Fibroblast of gingiva (primary cell): ENCODE measurements around the gene GNB5.
A peak's percentile ranks its signal among the peaks of the same experiment; 100 is the strongest.
"Not testable (repeated sequence)": the region's sequence is repeated elsewhere in the genome, so short reads cannot be mapped to it uniquely, and the experiment has no call there.

Source experiments
- DNase-seq: peaks from one replicate; pipeline ENCODE4 v3.0.0-alpha.2; 2011; ENCODE audit warnings: low read depth

GNB5 gene

GRCh38 chr15:52206446-52206845 lies 15.3 kb upstream of the GNB5 start:
- peak; percentile 23 for DNase-seq

- no peak for DNase-seq
Measured at GRCh38 chr15:52204657-52205056, 13.5 kb upstream of the GNB5 start.

GRCh38 chr15:52200831-52201365 lies 9.7 kb upstream of the GNB5 start:
- DNase-seq, result no peak

- DNase-seq, result no peak
Measured at GRCh38 chr15:52199271-52199670, 8.1 kb upstream of the GNB5 start.

- no peak for DNase-seq
Measured at GRCh38 chr15:52196891-52197290, 5.7 kb upstream of the GNB5 start.

GRCh38 chr15:52193791-52194190 lies 2.6 kb upstream of the GNB5 start:
- no peak for DNase-seq

- DNase-seq, result no peak
Measured at GRCh38 chr15:52193321-52193720, 2.1 kb upstream of the GNB5 start.

GRCh38 chr15:52186651-52187486 lies 4.3 kb downstream of the GNB5 start:
- no peak for DNase-seq

- DNase-seq, result no peak
Measured at GRCh38 chr15:52185151-52185561, 6.0 kb downstream of the GNB5 start.

- no peak for DNase-seq
Measured at GRCh38 chr15:52184721-52185120, 6.5 kb downstream of the GNB5 start.

- DNase-seq, result peak; percentile 20
Measured at GRCh38 chr15:52183562-52184173, 7.5 kb downstream of the GNB5 start.

- DNase-seq, result no peak
Measured at GRCh38 chr15:52181938-52182780, 9.0 kb downstream of the GNB5 start.

- no peak for DNase-seq
Measured at GRCh38 chr15:52180851-52181450, 10.2 kb downstream of the GNB5 start.

GRCh38 chr15:52180196-52180835 lies 10.9 kb downstream of the GNB5 start:
- DNase-seq, result no peak

- DNase-seq, result peak; percentile 75
Measured at GRCh38 chr15:52179278-52180195, 11.7 kb downstream of the GNB5 start.

- DNase-seq, result no peak
Measured at GRCh38 chr15:52178765-52179164, 12.4 kb downstream of the GNB5 start.

- no peak for DNase-seq
Measured at GRCh38 chr15:52172869-52173268, 18.3 kb downstream of the GNB5 start.

- no peak for DNase-seq
Measured at GRCh38 chr15:52171807-52172206, 19.4 kb downstream of the GNB5 start.

GRCh38 chr15:52171386-52171785 lies 19.8 kb downstream of the GNB5 start:
- no peak for DNase-seq

- DNase-seq, result not testable (repeated sequence)
Measured at GRCh38 chr15:52170199-52170598, 21.0 kb downstream of the GNB5 start.
